Upper lobe of left lung (tissue), 4 donors: ENCODE measurements around the gene TRPM8.

Experiments
- POLR2A ChIP-seq, 4 donors: fragments of 450-650 bp; IDR thresholded peaks; one replicate each; pipeline ENCODE4 v1.5.1; 2016 to 2017; ENCODE audit warnings: antibody characterized with exemption in 4 of 4, mild to moderate bottlenecking in 2 of 4
- POLR2AphosphoS5 ChIP-seq, 2 donors: sonication (generic); formaldehyde crosslinking; IDR thresholded peaks; one replicate each; pipeline ENCODE4 v1.5.1; 2017; ENCODE audit warnings: antibody characterized with exemption in 2 of 2
- TF ChIP-seq, protein P1 (sequence below), 6 experiments: fragments of 450-650 bp in 4 of 6; fragments of 200-600 bp in 2 of 6; sonication (generic) in 2 of 6; IDR thresholded peaks; one replicate each; pipeline ENCODE4 v1.5.1; 2016 to 2019; ENCODE audit warnings: antibody characterized with exemption in 6 of 6

DNA sequence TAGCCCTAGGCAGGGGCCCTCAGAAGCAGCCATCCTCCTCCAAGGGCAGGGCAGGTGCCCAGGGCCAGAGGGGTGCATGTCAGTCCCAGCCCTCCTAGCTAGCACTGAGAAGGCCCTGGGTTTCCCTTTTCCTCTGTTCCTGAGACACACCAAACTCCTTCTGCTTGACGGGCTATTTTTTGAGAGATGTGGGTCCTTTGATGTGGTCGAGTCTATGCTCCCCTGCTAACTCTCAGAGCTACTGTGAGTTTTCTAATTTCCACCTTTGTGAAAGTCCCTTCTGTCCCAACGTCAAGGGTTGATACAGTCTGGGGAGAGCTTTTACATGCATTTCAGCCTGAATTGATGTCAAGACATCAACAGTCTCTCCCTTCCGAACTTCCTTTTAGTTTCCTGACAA lies 51.4 kb downstream of the TRPM8 start:
- TF ChIP-seq POLR2AphosphoS5 (IDR thresholded peaks at IDR 0.05) (no peak), POLR2A (IDR thresholded peaks at IDR 0.05) (no peak)
- TF ChIP-seq, protein P1, sequence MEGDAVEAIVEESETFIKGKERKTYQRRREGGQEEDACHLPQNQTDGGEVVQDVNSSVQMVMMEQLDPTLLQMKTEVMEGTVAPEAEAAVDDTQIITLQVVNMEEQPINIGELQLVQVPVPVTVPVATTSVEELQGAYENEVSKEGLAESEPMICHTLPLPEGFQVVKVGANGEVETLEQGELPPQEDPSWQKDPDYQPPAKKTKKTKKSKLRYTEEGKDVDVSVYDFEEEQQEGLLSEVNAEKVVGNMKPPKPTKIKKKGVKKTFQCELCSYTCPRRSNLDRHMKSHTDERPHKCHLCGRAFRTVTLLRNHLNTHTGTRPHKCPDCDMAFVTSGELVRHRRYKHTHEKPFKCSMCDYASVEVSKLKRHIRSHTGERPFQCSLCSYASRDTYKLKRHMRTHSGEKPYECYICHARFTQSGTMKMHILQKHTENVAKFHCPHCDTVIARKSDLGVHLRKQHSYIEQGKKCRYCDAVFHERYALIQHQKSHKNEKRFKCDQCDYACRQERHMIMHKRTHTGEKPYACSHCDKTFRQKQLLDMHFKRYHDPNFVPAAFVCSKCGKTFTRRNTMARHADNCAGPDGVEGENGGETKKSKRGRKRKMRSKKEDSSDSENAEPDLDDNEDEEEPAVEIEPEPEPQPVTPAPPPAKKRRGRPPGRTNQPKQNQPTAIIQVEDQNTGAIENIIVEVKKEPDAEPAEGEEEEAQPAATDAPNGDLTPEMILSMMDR (IDR thresholded peaks at IDR 0.05) = no peak
